Adrenal gland (tissue), 12 donors: Measurements from ENCODE around the gene AGPAT1. TPM values are rescaled to one million over a fixed set of nuclear protein-coding genes. Genes with fewer than 3 reads are reported as not detected.

Experiments used
- DNase-seq, 7 donors: peaks; one replicate each; pipeline ENCODE4 v3.0.0-alpha.2; 2019 to 2020
- H3K27ac ChIP-seq, 5 donors: fragments of 200-600 bp; sonication (generic) in 4 of 5; 1 replicate in 3 of 5; 2 replicates in 2 of 5; pipeline versions ENCODE4 v1.5.1 to v1.8.0; 2016 to 2020; ENCODE audit warnings: mild to moderate bottlenecking in 1 of 5
- H3K27me3 ChIP-seq: fragments of 200-600 bp; 2 replicates; pipeline ENCODE4 v1.8.0; 2021
- H3K36me3 ChIP-seq, 2 donors: fragments of 200-600 bp; replicated peaks in 1 of 2; 1 replicate in 1 of 2; 2 replicates in 1 of 2; pipeline versions ENCODE4 v1.5.1 to v1.8.0; 2018 to 2022
- H3K4me1 ChIP-seq, 2 donors: fragments of 200-600 bp; replicated peaks in 1 of 2; 1 replicate in 1 of 2; 2 replicates in 1 of 2; pipeline versions ENCODE4 v1.5.1 to v1.8.0; 2018 to 2021
- H3K4me3 ChIP-seq, 4 donors: fragments of 200-600 bp; sonication (generic) in 3 of 4; one replicate each; pipeline ENCODE4 v1.5.1; 2016 to 2018
- H3K9me3 ChIP-seq, 3 donors: fragments of 200-600 bp; sonication (generic) in 1 of 3; replicated peaks in 1 of 3; 1 replicate in 2 of 3; 2 replicates in 1 of 3; pipeline versions ENCODE4 v1.5.1 to v1.8.0; 2016 to 2021
- CTCF ChIP-seq, 6 experiments: fragments of 450-650 bp in 4 of 6; fragments of 200-600 bp in 2 of 6; sonication (generic) in 1 of 6; IDR thresholded peaks; 1 replicate in 5 of 6; 2 replicates in 1 of 6; pipeline versions ENCODE4 v1.5.1 to v1.8.0; 2016 to 2021; ENCODE audit warnings: antibody characterized with exemption in 6 of 6, mild to moderate bottlenecking in 2 of 6, moderate library complexity in 1 of 6
- POLR2A ChIP-seq, 2 donors: fragments of 450-650 bp; IDR thresholded peaks; one replicate each; pipeline ENCODE4 v1.6.1; 2017; ENCODE audit warnings: antibody characterized with exemption in 2 of 2, mild to moderate bottlenecking in 2 of 2, moderate library complexity in 1 of 2
- WGBS, 4 donors: extraction: QIAGEN DNeasy Blood & Tissue Kit in 2 of 4; methylation state at CpG; one replicate each; pipeline versions ENCODE4 v1.1.5 to v1.1.7; 2013 to 2017; 5-methylcytosine and 5-hydroxymethylcytosine counted together
- intact Hi-C, 2 donors: fragments of 100-400 bp; cut with DNase I; formaldehyde crosslinking; loops; one replicate each; pipeline versions ENCODE4 v1.14.1 to v1.15.0; 2022 to 2023
- polyA plus RNA-seq, 3 donors: library from polyadenylated mRNA; stranded (reverse); fragments of 200-250 nt in 2 of 3; fragments of 350-450 nt in 1 of 3; fragmentation: Illumina TruSeq in 1 of 3; extraction: RNeasy Lipid Tissue Mini Kit (QIAGEN cat#74804) in 1 of 3; gene quantifications; one replicate each; pipeline ENCODE4 v1.2.3, GENCODE V29; 2013 to 2014
- total RNA-seq, 9 donors: library from RNA; depleted of rRNA in 4 of 9; stranded (reverse); fragments of >200 nt in 4 of 9; fragments of 120-200 nt in 1 of 9; fragmentation: NEBNext Ultra II Directional in 1 of 9; extraction: Animal tissue kit (Norgen Biotek cat#: 25700) in 1 of 9; gene quantifications; one replicate each; pipeline versions ENCODE4 v1.1.0 to v1.2.4, GENCODE V29; 2013 to 2023
- donor health status: healthy with polysubstance abuse.
- donor health status: Bipolar disorder and iron deficiency.
- donor health status: DM: yes; HTN: yes; CAD: no.
- donor health status: DM: no; HTN: no; CAD: no.
- donor health status: DM: no; HTN: no; CAD: no.
- donor health status: DM: yes; HTN: yes; CAD: no.

The AGPAT1 gene
- total and polyA plus RNA-seq, 12 donors = 51.9 to 91.9 (median 68.5) TPM

- Histone ChIP-seq H3K36me3 (peaks cover 0 to 29% of the 10 kb centered on the region in 2 donors), H3K4me3 (peak within 1 kb of the TSS; percentile 62 to 89 (median 76)), H3K27ac (peak within 1 kb of the TSS; percentile 73 to 94 (median 86)), H3K27me3 (no peaks in the 10 kb centered on the region), H3K4me1 (peaks cover 14 to 20% of the 10 kb centered on the region in 2 donors), H3K9me3 (no peaks in the 10 kb centered on the region)
- intact Hi-C loops = no loop called here
- peak; percentile 90 to 97 (median 94) for DNase-seq
- 0 to 1% (median 0%) methylated on average over 25 to 52 of the region's 52 CpGs for WGBS, 4 donors
- TF ChIP-seq POLR2A (IDR thresholded peaks at IDR 0.05) (peak; percentile 13 to 39), CTCF (IDR thresholded peaks at IDR 0.05) (peak in 5 of 6 experiments; percentile 13 to 34 (median 25))
Observed at GRCh38 chr6:32153564-32154513, 22.0 kb downstream of the AGPAT1 start, which contains the start of gene PPT2. PPT2 (plus strand) TSS chr6:32154141; CDS start chr6:32154595, 454 bp downstream.

- DNase-seq = peak; percentile 34 to 76 (median 51)
- intact Hi-C loops = no loop called here
- no peaks in the 10 kb centered on the region for H3K27me3 ChIP-seq
- peaks cover 0 to 20% of the 10 kb centered on the region in 2 donors for H3K36me3 ChIP-seq
- TF ChIP-seq POLR2A (IDR thresholded peaks at IDR 0.05) (peak in 1 of 2 donors; percentile 21), CTCF (IDR thresholded peaks at IDR 0.05) (no peak)
- peak overlapping the region; percentile 2 to 94 (median 86) for H3K27ac ChIP-seq
- 18 to 26% (median 22%) methylated on average over 32 to 35 of the region's 35 CpGs for WGBS, 4 donors
- H3K4me1 ChIP-seq = peaks cover 14 to 20% of the 10 kb centered on the region in 2 donors
- no peaks in the 10 kb centered on the region for H3K9me3 ChIP-seq
- peak overlapping the region in 2 of 4 donors; percentile 66 to 89 for H3K4me3 ChIP-seq
Observed at GRCh38 chr6:32152769-32153563, 22.9 kb downstream of the AGPAT1 start.

GRCh38 chr6:32151863-32152768 is 23.8 kb downstream of the AGPAT1 start, which contains the start of gene PRRT1:
PRRT1 (minus strand) TSS chr6:32151939; CDS start chr6:32151827, 112 bp downstream.
- Histone ChIP-seq H3K9me3 (no peaks in the 10 kb centered on the region), H3K27me3 (no peaks in the 10 kb centered on the region), H3K4me3 (peak within 1 kb of the TSS in 2 of 4 donors; percentile 66 to 89), H3K27ac (peak within 1 kb of the TSS in 4 of 5 donors; percentile 78 to 94 (median 87)), H3K36me3 (peaks cover 0 to 12% of the 10 kb centered on the region in 2 donors), H3K4me1 (peaks cover 14 to 20% of the 10 kb centered on the region in 2 donors)
- intact Hi-C loops = no loop called here
- 27 to 39% (median 31%) methylated on average over 12 to 18 of the region's 24 CpGs for WGBS, 4 donors
- TF ChIP-seq CTCF (IDR thresholded peaks at IDR 0.05) = no peak
- TF ChIP-seq POLR2A (IDR thresholded peaks at IDR 0.05) = no peak
- no peak for DNase-seq
